Measurements from ENCODE around the gene OSBPL8.

OSBPL8 gene

DNA sequence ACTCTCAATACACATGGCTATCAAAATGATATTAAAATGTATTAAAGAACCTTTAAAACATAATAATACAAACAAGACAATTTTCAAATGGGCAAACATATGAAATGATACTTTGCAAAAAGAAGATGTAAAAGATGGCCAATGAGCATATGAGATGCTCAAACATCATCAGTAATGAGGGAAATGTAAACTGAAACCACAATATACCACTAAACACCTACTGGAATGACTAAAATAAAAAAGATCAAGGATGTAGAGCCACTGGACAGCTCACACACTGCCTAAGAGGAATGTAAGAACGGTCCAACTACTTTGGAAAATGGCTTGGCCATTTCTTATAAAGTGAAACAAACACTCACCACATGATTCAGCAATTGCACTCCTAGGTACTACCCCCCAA lies 114.1 kb downstream of the OSBPL8 start:
- peak; percentile 45 for ATAC-seq

GRCh38 chr12:76444408-76444984 lies 115.1 kb downstream of the OSBPL8 start:
- no peak for TF ChIP-seq TCF4 (CRISPR knock-in tag; IDR thresholded peaks at IDR 0.05; ENCODE audit: borderline replicate concordance)
- TF ChIP-seq TSHZ2 (CRISPR knock-in tag; IDR thresholded peaks at IDR 0.05): no peak
- no peak for TF ChIP-seq OSR1 (CRISPR knock-in tag; IDR thresholded peaks at IDR 0.05)
- no peak for TF ChIP-seq ZFP3 (CRISPR knock-in tag; IDR thresholded peaks at IDR 0.05)
- no peak for TF ChIP-seq ZNF70 (CRISPR knock-in tag; IDR thresholded peaks at IDR 0.05)
- no peak for TF ChIP-seq ZNF565 (CRISPR knock-in tag; conservative IDR thresholded peaks at IDR 0.05; ENCODE audit: low read depth)
- no peak for TF ChIP-seq SNAI2 (CRISPR knock-in tag; IDR thresholded peaks at IDR 0.05)
- TF ChIP-seq, protein P1, sequence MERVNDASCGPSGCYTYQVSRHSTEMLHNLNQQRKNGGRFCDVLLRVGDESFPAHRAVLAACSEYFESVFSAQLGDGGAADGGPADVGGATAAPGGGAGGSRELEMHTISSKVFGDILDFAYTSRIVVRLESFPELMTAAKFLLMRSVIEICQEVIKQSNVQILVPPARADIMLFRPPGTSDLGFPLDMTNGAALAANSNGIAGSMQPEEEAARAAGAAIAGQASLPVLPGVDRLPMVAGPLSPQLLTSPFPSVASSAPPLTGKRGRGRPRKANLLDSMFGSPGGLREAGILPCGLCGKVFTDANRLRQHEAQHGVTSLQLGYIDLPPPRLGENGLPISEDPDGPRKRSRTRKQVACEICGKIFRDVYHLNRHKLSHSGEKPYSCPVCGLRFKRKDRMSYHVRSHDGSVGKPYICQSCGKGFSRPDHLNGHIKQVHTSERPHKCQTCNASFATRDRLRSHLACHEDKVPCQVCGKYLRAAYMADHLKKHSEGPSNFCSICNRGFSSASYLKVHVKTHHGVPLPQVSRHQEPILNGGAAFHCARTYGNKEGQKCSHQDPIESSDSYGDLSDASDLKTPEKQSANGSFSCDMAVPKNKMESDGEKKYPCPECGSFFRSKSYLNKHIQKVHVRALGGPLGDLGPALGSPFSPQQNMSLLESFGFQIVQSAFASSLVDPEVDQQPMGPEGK (CRISPR knock-in tag; IDR thresholded peaks at IDR 0.05; ENCODE audit: borderline replicate concordance): no peak
- no peak for TF ChIP-seq ZNF8 (CRISPR knock-in tag; IDR thresholded peaks at IDR 0.05)
- no peak for TF ChIP-seq ESRRG (CRISPR knock-in tag; IDR thresholded peaks at IDR 0.05)
- TF ChIP-seq BACH2 (CRISPR knock-in tag; IDR thresholded peaks at IDR 0.05; ENCODE audit: borderline replicate concordance): no peak
- no peak for TF ChIP-seq RARB (CRISPR knock-in tag; IDR thresholded peaks at IDR 0.05)
- TF ChIP-seq ISL1 (CRISPR knock-in tag; IDR thresholded peaks at IDR 0.05): no peak
- no peak for TF ChIP-seq CSRNP3 (CRISPR knock-in tag; IDR thresholded peaks at IDR 0.05)
- ATAC-seq: peak; percentile 56

More for the DNA sequence above, 114.1 kb downstream of the OSBPL8 start:
- TF ChIP-seq ISL1 (CRISPR knock-in tag; IDR thresholded peaks at IDR 0.05): no peak
- no peak for TF ChIP-seq ZC3H10 (CRISPR knock-in tag; IDR thresholded peaks at IDR 0.05)
- TF ChIP-seq SNAI2 (CRISPR knock-in tag; IDR thresholded peaks at IDR 0.05): no peak
- no peak for TF ChIP-seq ZNF70 (CRISPR knock-in tag; IDR thresholded peaks at IDR 0.05)
- TF ChIP-seq ARNTL (CRISPR knock-in tag; IDR thresholded peaks at IDR 0.05; ENCODE audit: borderline replicate concordance, low read depth): no peak
- no peak for TF ChIP-seq POU6F1 (CRISPR knock-in tag; IDR thresholded peaks at IDR 0.05; ENCODE audit: borderline replicate concordance, low read depth)
- no peak for TF ChIP-seq GLIS3 (CRISPR knock-in tag; IDR thresholded peaks at IDR 0.05)
- TF ChIP-seq TCF4 (CRISPR knock-in tag; IDR thresholded peaks at IDR 0.05; ENCODE audit: borderline replicate concordance): no peak
- TF ChIP-seq ZNF565 (CRISPR knock-in tag; conservative IDR thresholded peaks at IDR 0.05; ENCODE audit: low read depth): no peak
- no peak for TF ChIP-seq BACH2 (CRISPR knock-in tag; IDR thresholded peaks at IDR 0.05; ENCODE audit: borderline replicate concordance)
- TF ChIP-seq, protein P2, sequence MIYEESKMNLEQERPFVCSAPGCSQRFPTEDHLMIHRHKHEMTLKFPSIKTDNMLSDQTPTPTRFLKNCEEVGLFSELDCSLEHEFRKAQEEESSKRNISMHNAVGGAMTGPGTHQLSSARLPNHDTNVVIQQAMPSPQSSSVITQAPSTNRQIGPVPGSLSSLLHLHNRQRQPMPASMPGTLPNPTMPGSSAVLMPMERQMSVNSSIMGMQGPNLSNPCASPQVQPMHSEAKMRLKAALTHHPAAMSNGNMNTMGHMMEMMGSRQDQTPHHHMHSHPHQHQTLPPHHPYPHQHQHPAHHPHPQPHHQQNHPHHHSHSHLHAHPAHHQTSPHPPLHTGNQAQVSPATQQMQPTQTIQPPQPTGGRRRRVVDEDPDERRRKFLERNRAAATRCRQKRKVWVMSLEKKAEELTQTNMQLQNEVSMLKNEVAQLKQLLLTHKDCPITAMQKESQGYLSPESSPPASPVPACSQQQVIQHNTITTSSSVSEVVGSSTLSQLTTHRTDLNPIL (CRISPR knock-in tag; IDR thresholded peaks at IDR 0.05; ENCODE audit: low read depth): no peak

GRCh38 chr12:76441016-76441415 lies 118.6 kb downstream of the OSBPL8 start:
- no peak for TF ChIP-seq TOX (CRISPR knock-in tag; IDR thresholded peaks at IDR 0.05; ENCODE audit: borderline replicate concordance)
- TF ChIP-seq, protein P2 (CRISPR knock-in tag; IDR thresholded peaks at IDR 0.05; ENCODE audit: low read depth): no peak
- no peak for TF ChIP-seq PPARA (CRISPR knock-in tag; IDR thresholded peaks at IDR 0.05; ENCODE audit: borderline replicate concordance)
- no peak for ATAC-seq
